Pancreas (tissue), 10 donors: Measurements from ENCODE around the gene SYNPO2. TPM values are rescaled to one million over a fixed set of nuclear protein-coding genes. Genes with fewer than 3 reads are reported as not detected.

Experiments used
- ATAC-seq, 4 donors: fragments of 200-7000 bp; cut with Tn5 transposase; one replicate each; pipeline versions ENCODE4 v1.8.0 to v1.9.1; 2020; ENCODE audit warnings: mild to moderate bottlenecking in 4 of 4, moderate library complexity in 4 of 4
- DNase-seq, 6 donors: peaks; one replicate each; pipeline ENCODE4 v3.0.0-alpha.2; 2020
- FAIRE-seq: peaks from 2 replicates; lab custom pipeline; 2012; peaks lifted over from hg19 to GRCh38; lab: Jason Lieb, UNC
- H3K27ac ChIP-seq, 4 donors: fragments of 200-600 bp; sonication (generic); 1 replicate in 3 of 4; 2 replicates in 1 of 4; pipeline versions ENCODE4 v1.5.0 to v1.8.0; 2020
- H3K27me3 ChIP-seq, 4 donors: fragments of 200-600 bp; one replicate each; pipeline ENCODE4 v1.8.0; 2021
- H3K36me3 ChIP-seq, 3 donors: fragments of 200-600 bp; sonication (generic) in 1 of 3; one replicate each; pipeline versions ENCODE4 v1.5.0 to v1.8.0; 2020 to 2021
- H3K4me1 ChIP-seq, 3 donors: fragments of 200-600 bp; one replicate each; pipeline ENCODE4 v1.8.0; 2021
- H3K4me3 ChIP-seq, 4 donors: fragments of 200-600 bp; sonication (generic) in 2 of 4; one replicate each; pipeline versions ENCODE4 v1.5.0 to v1.8.0; 2020 to 2021
- H3K9me3 ChIP-seq, 4 donors: fragments of 200-600 bp; one replicate each; pipeline ENCODE4 v1.8.0; 2021
- CTCF ChIP-seq, 4 donors: fragments of 200-600 bp; sonication (generic) in 3 of 4; IDR thresholded peaks; one replicate each; pipeline versions ENCODE4 v1.5.0 to v1.8.0; 2021; ENCODE audit warnings: antibody characterized with exemption in 4 of 4
- WGBS, 2 donors: extraction: QIAGEN DNeasy Blood & Tissue Kit; methylation state at CpG; one replicate each; pipeline ENCODE4 v1.1.7; 2013; 5-methylcytosine and 5-hydroxymethylcytosine counted together
- intact Hi-C, 3 donors: fragments of 100-400 bp; cut with DNase I; formaldehyde crosslinking; loops; one replicate each; pipeline versions ENCODE4 v1.11.1 to v1.14.2; 2022
- polyA plus RNA-seq, 2 donors: library from polyadenylated mRNA; stranded (reverse); fragments of 200-250 nt; gene quantifications; one replicate each; pipeline ENCODE4 v1.2.3, GENCODE V29; 2013
- total RNA-seq, 6 donors: library from RNA; stranded (reverse); fragmentation: NEBNext Ultra II Directional in 4 of 6; extraction: Animal tissue kit (Norgen Biotek cat#: 25700) in 4 of 6; gene quantifications; one replicate each; pipeline versions ENCODE4 v1.2.1 to v1.2.4, GENCODE V29; 2021 to 2023
- donor health status: healthy with polysubstance abuse.
- donor health status: DM: no; HTN: no; CAD: no; lungs with moderate emphysema.
- donor health status: DM: no; HTN: no; CAD: no.
- donor health status: control.
- donor health status: control.
- donor health status: Bipolar disorder and iron deficiency.
- donor health status: DM: yes; HTN: yes; CAD: no.
- donor health status: DM: no; HTN: no; CAD: no.
- donor health status: DM: no; HTN: no; CAD: no.
- donor health status: DM: yes; HTN: yes; CAD: no.

The SYNPO2 gene
- total and polyA plus RNA-seq, 8 donors, result 2.1 to 10.9 (median 4.1) TPM

GRCh38 chr4:119032921-119033685, 144.4 kb downstream of the SYNPO2 start:
- Histone ChIP-seq H3K4me1 (no peaks in the 10 kb centered on the region), H3K36me3 (no peaks in the 10 kb centered on the region), H3K4me3 (no peak overlapping the region), H3K27ac (no peak overlapping the region), H3K9me3 (no peaks in the 10 kb centered on the region), H3K27me3 (no peaks in the 10 kb centered on the region)
- no peak for FAIRE-seq
- ATAC-seq, result no peak
- TF ChIP-seq CTCF (IDR thresholded peaks at IDR 0.05), result no peak
- intact Hi-C loops, result no loop called here
- WGBS, 2 donors, result 56 to 62% methylated on average over 6 of the region's 6 CpGs
- no peak for DNase-seq

- ATAC-seq, result no peak
- H3K27me3 ChIP-seq, result no peaks in the 10 kb centered on the region
- H3K4me1 ChIP-seq, result no peaks in the 10 kb centered on the region
- intact Hi-C loops, result no loop called here
- TF ChIP-seq CTCF (IDR thresholded peaks at IDR 0.05), result no peak
- no peaks in the 10 kb centered on the region for H3K9me3 ChIP-seq
- no peak overlapping the region for H3K27ac ChIP-seq
- 52 to 70% methylated on average over 4 of the region's 4 CpGs for WGBS, 2 donors
- H3K4me3 ChIP-seq, result no peak overlapping the region
- no peak for FAIRE-seq
- H3K36me3 ChIP-seq, result no peaks in the 10 kb centered on the region
- no peak for DNase-seq
Observed at GRCh38 chr4:119034276-119035008, 145.8 kb downstream of the SYNPO2 start.

- 78 to 86% methylated on average over 8 of the region's 8 CpGs for WGBS, 2 donors
- H3K4me1 ChIP-seq, result no peaks in the 10 kb centered on the region
- no peaks in the 10 kb centered on the region for H3K27me3 ChIP-seq
- no peak overlapping the region for H3K4me3 ChIP-seq
- no peak for TF ChIP-seq CTCF (IDR thresholded peaks at IDR 0.05)
- H3K9me3 ChIP-seq, result no peaks in the 10 kb centered on the region
- H3K27ac ChIP-seq, result no peak overlapping the region
- ATAC-seq (no peak), FAIRE-seq (no peak), DNase-seq (no peak)
- intact Hi-C loops, result no loop called here
- H3K36me3 ChIP-seq, result no peaks in the 10 kb centered on the region
Observed at GRCh38 chr4:119035951-119036737, 147.5 kb downstream of the SYNPO2 start.

GRCh38 chr4:119037709-119038108, 149.1 kb downstream of the SYNPO2 start:
- H3K9me3 ChIP-seq, result no peaks in the 10 kb centered on the region
- FAIRE-seq (no peak), ATAC-seq (no peak), DNase-seq (no peak)
- TF ChIP-seq CTCF (IDR thresholded peaks at IDR 0.05), result no peak
- WGBS, 2 donors, result 85 to 90% methylated on average over 1 of the region's 1 CpG
- no peaks in the 10 kb centered on the region for H3K27me3 ChIP-seq
- H3K36me3 ChIP-seq, result no peaks in the 10 kb centered on the region
- H3K4me1 ChIP-seq, result no peaks in the 10 kb centered on the region
- H3K27ac ChIP-seq, result no peak overlapping the region
- H3K4me3 ChIP-seq, result no peak overlapping the region
- intact Hi-C loops, result no loop called here
